Activated T-cell treated with anti-CD3 and anti-CD28 coated beads, Interleukin-2, amount 50 U/mL, for 24 hours (primary cell): ENCODE results near the gene PLEKHH2.

Experiments
- DNase-seq: peaks from one replicate; pipeline ENCODE4 v3.0.0-alpha.2; 2020
- H3K27ac Mint-ChIP-seq: 2 replicates; pipeline ENCODE4 v1.8.0; 2020; ENCODE audit warnings: mild to moderate bottlenecking, mixed read lengths
- H3K27me3 Mint-ChIP-seq: 2 replicates; pipeline ENCODE4 v1.8.0; 2020; ENCODE audit warnings: mixed read lengths
- H3K36me3 Mint-ChIP-seq: 2 replicates; pipeline ENCODE4 v1.8.0; 2020; ENCODE audit warnings: low read depth, mixed read lengths
- H3K4me1 Mint-ChIP-seq: 2 replicates; pipeline ENCODE4 v1.8.0; 2020; ENCODE audit warnings: low read depth, mixed read lengths
- H3K4me3 Mint-ChIP-seq: 2 replicates; pipeline ENCODE4 v1.8.0; 2020; ENCODE audit warnings: mild to moderate bottlenecking, moderate library complexity, mixed read lengths
- H3K9me3 Mint-ChIP-seq: 2 replicates; pipeline ENCODE4 v1.8.0; 2020; ENCODE audit warnings: mixed read lengths

PLEKHH2 gene

DNA sequence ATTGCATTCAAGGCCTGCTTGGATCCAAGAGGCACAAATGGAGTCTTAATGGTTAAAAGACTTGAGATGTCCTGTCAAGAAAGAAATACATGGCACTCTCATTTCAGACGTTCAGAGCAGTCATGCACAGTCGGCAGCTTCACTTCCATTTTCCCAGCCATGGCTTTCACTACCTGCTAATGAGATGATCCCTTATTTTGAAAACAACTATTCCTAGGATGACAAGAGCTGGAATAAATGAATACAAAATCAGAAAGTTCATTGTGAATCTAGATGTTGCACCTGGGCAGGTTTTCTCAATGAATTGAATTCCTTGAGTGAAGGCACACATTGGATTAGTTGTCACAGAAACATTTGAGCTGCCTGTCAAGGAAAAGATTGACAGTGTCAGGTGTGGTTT lies 175.9 kb downstream of the PLEKHH2 start:
- DNase-seq = no peak
- H3K36me3 Mint-ChIP-seq = peaks cover 2% of the 10 kb centered on the region
- no peak overlapping the region for H3K4me3 Mint-ChIP-seq
- no peaks in the 10 kb centered on the region for H3K4me1 Mint-ChIP-seq
- H3K27ac Mint-ChIP-seq = no peak overlapping the region
- H3K9me3 Mint-ChIP-seq = no peaks in the 10 kb centered on the region
- H3K27me3 Mint-ChIP-seq = no peaks in the 10 kb centered on the region

GRCh38 chr2:43814711-43815110 lies 177.7 kb downstream of the PLEKHH2 start:
- Mint-ChIP-seq H3K36me3 (peaks cover 2% of the 10 kb centered on the region), H3K27ac (no peak overlapping the region), H3K9me3 (no peaks in the 10 kb centered on the region), H3K4me3 (no peak overlapping the region), H3K27me3 (no peaks in the 10 kb centered on the region), H3K4me1 (peaks cover 8% of the 10 kb centered on the region)
- no peak for DNase-seq
